ENCODE measurements around the gene RUFY4. TPM values are rescaled to one million over a fixed set of nuclear protein-coding genes. Genes with fewer than 3 reads are reported as not detected.
"Not testable (repeated sequence)": the region's sequence is repeated elsewhere in the genome, so short reads cannot be mapped to it uniquely, and the experiment has no call there.

RUFY4 gene
- total RNA-seq, 1 donor from 2014 or later, result 1.8 TPM

- DNase-seq; H3K36me3 Mint-ChIP-seq (ENCODE audit: low read depth); H3K4me3 Mint-ChIP-seq; intact Hi-C loops (cut with micrococcal nuclease); H3K4me1 Mint-ChIP-seq; H3K27ac Mint-ChIP-seq: not testable (repeated sequence)
- Mint-ChIP-seq H3K27me3 (peaks cover 24% of the 10 kb centered on the region), H3K9me3 (peaks cover 13% of the 10 kb centered on the region)
Observed at GRCh38 chr2:218108834-218109233, 39.8 kb downstream of the RUFY4 start.

- H3K4me3 Mint-ChIP-seq; DNase-seq; H3K9me3 Mint-ChIP-seq; intact Hi-C loops (cut with micrococcal nuclease); H3K36me3 Mint-ChIP-seq (ENCODE audit: low read depth); H3K27me3 Mint-ChIP-seq; H3K27ac Mint-ChIP-seq; H3K4me1 Mint-ChIP-seq: not testable (repeated sequence)
Observed at GRCh38 chr2:218121789-218122188, 52.7 kb downstream of the RUFY4 start.

GRCh38 chr2:218122286-218122685, 53.2 kb downstream of the RUFY4 start:
- H3K4me3 Mint-ChIP-seq; DNase-seq; H3K4me1 Mint-ChIP-seq; H3K27ac Mint-ChIP-seq; H3K36me3 Mint-ChIP-seq (ENCODE audit: low read depth); intact Hi-C loops (cut with micrococcal nuclease); H3K9me3 Mint-ChIP-seq; H3K27me3 Mint-ChIP-seq: not testable (repeated sequence)

- Mint-ChIP-seq H3K4me3 (no peak overlapping the region), H3K27me3 (peaks cover 4% of the 10 kb centered on the region), H3K27ac (no peak overlapping the region), H3K4me1 (peaks cover 7% of the 10 kb centered on the region), H3K36me3 (ENCODE audit: low read depth) (no peaks in the 10 kb centered on the region), H3K9me3 (peaks cover 2% of the 10 kb centered on the region)
- intact Hi-C loops (cut with micrococcal nuclease), result no loop called here
- DNase-seq, result no peak
Observed at GRCh38 chr2:218123986-218124385, 54.9 kb downstream of the RUFY4 start.

- no peak overlapping the region for H3K4me3 Mint-ChIP-seq
- peaks cover 9% of the 10 kb centered on the region for H3K27me3 Mint-ChIP-seq
- peaks cover 7% of the 10 kb centered on the region for H3K4me1 Mint-ChIP-seq
- no peaks in the 10 kb centered on the region for H3K9me3 Mint-ChIP-seq
- no peaks in the 10 kb centered on the region for H3K36me3 Mint-ChIP-seq (ENCODE audit: low read depth)
- intact Hi-C loops (cut with micrococcal nuclease), result no loop called here
- H3K27ac Mint-ChIP-seq, result no peak overlapping the region
- no peak for DNase-seq
Observed at GRCh38 chr2:218125095-218125494, 56.0 kb downstream of the RUFY4 start.

- H3K36me3 Mint-ChIP-seq (ENCODE audit: low read depth), result no peaks in the 10 kb centered on the region
- intact Hi-C loops (cut with micrococcal nuclease), result no loop called here
Observed at GRCh38 chr2:218125626-218126080, 56.6 kb downstream of the RUFY4 start, which contains the start of gene CXCR2. Gene CXCR2 (plus strand): TSS chr2:218126028. CDS start chr2:218134802, 8,774 bp downstream.

GRCh38 chr2:218127929-218128455, 58.9 kb downstream of the RUFY4 start:
- no peak overlapping the region for H3K4me3 Mint-ChIP-seq
- no peak for DNase-seq
- H3K9me3 Mint-ChIP-seq, result no peaks in the 10 kb centered on the region
- intact Hi-C loops (cut with micrococcal nuclease), result no loop called here
- no peak overlapping the region for H3K27ac Mint-ChIP-seq
- H3K36me3 Mint-ChIP-seq (ENCODE audit: low read depth), result no peaks in the 10 kb centered on the region
- H3K27me3 Mint-ChIP-seq, result peaks cover 7% of the 10 kb centered on the region
- peaks cover 7% of the 10 kb centered on the region for H3K4me1 Mint-ChIP-seq

More at GRCh38 chr2:218125626-218126080, 56.6 kb downstream of the RUFY4 start, which contains the start of gene CXCR2:
- peak; percentile 60 for DNase-seq
- peaks cover 7% of the 10 kb centered on the region for H3K4me1 Mint-ChIP-seq
- H3K9me3 Mint-ChIP-seq, result no peaks in the 10 kb centered on the region
- peak within 1 kb of the TSS; percentile 43 for H3K27ac Mint-ChIP-seq
- peaks cover 9% of the 10 kb centered on the region for H3K27me3 Mint-ChIP-seq
- peak within 1 kb of the TSS; percentile 63 for H3K4me3 Mint-ChIP-seq

GRCh38 chr2:218128781-218129457, 59.9 kb downstream of the RUFY4 start:
- Mint-ChIP-seq H3K36me3 (ENCODE audit: low read depth) (no peaks in the 10 kb centered on the region), H3K27ac (no peak overlapping the region)
- intact Hi-C loops (cut with micrococcal nuclease), result no loop called here

GRCh38 chr2:218129458-218130135, 60.5 kb downstream of the RUFY4 start:
- Mint-ChIP-seq H3K36me3 (ENCODE audit: low read depth) (no peaks in the 10 kb centered on the region), H3K27ac (no peak overlapping the region), H3K27me3 (peaks cover 7% of the 10 kb centered on the region), H3K4me3 (no peak overlapping the region), H3K9me3 (no peaks in the 10 kb centered on the region), H3K4me1 (peaks cover 7% of the 10 kb centered on the region)
- no peak for DNase-seq
- intact Hi-C loops (cut with micrococcal nuclease), result no loop called here

More at GRCh38 chr2:218128781-218129457, 59.9 kb downstream of the RUFY4 start:
- Mint-ChIP-seq H3K9me3 (no peaks in the 10 kb centered on the region), H3K4me1 (peaks cover 7% of the 10 kb centered on the region), H3K4me3 (no peak overlapping the region), H3K27me3 (peaks cover 7% of the 10 kb centered on the region)
- DNase-seq, result no peak

- H3K4me1 Mint-ChIP-seq, result peaks cover 7% of the 10 kb centered on the region
- H3K4me3 Mint-ChIP-seq, result no peak overlapping the region
- DNase-seq, result no peak
- H3K36me3 Mint-ChIP-seq (ENCODE audit: low read depth), result no peaks in the 10 kb centered on the region
- intact Hi-C loops (cut with micrococcal nuclease), result no loop called here
- H3K27ac Mint-ChIP-seq, result no peak overlapping the region
- H3K27me3 Mint-ChIP-seq, result peaks cover 7% of the 10 kb centered on the region
- no peaks in the 10 kb centered on the region for H3K9me3 Mint-ChIP-seq
Observed at GRCh38 chr2:218130377-218130776, 61.3 kb downstream of the RUFY4 start.

GRCh38 chr2:218130822-218131221, 61.8 kb downstream of the RUFY4 start:
- Mint-ChIP-seq H3K9me3 (no peaks in the 10 kb centered on the region), H3K36me3 (ENCODE audit: low read depth) (no peaks in the 10 kb centered on the region), H3K4me1 (peaks cover 3% of the 10 kb centered on the region), H3K27ac (no peak overlapping the region), H3K27me3 (peaks cover 7% of the 10 kb centered on the region), H3K4me3 (no peak overlapping the region)
- DNase-seq, result no peak
- intact Hi-C loops (cut with micrococcal nuclease), result no loop called here

GRCh38 chr2:218137514-218137913, 68.5 kb downstream of the RUFY4 start:
- no peak for DNase-seq
- H3K36me3 Mint-ChIP-seq (ENCODE audit: low read depth), result no peaks in the 10 kb centered on the region
- no peak overlapping the region for H3K27ac Mint-ChIP-seq
- H3K27me3 Mint-ChIP-seq, result peaks cover 34% of the 10 kb centered on the region
- no peaks in the 10 kb centered on the region for H3K9me3 Mint-ChIP-seq
- no peak overlapping the region for H3K4me3 Mint-ChIP-seq
- intact Hi-C loops (cut with micrococcal nuclease), result no loop called here
- H3K4me1 Mint-ChIP-seq, result no peaks in the 10 kb centered on the region

GRCh38 chr2:218138047-218138446, 69.0 kb downstream of the RUFY4 start:
- no peaks in the 10 kb centered on the region for H3K4me1 Mint-ChIP-seq
- H3K36me3 Mint-ChIP-seq (ENCODE audit: low read depth), result no peaks in the 10 kb centered on the region
- no peaks in the 10 kb centered on the region for H3K9me3 Mint-ChIP-seq
- intact Hi-C loops (cut with micrococcal nuclease), result no loop called here
- peaks cover 36% of the 10 kb centered on the region for H3K27me3 Mint-ChIP-seq
- no peak overlapping the region for H3K27ac Mint-ChIP-seq
- no peak for DNase-seq
- no peak overlapping the region for H3K4me3 Mint-ChIP-seq

Measured in activated CD4-positive, alpha-beta T cell treated with anti-CD3 and anti-CD28 coated beads, Interleukin-2, amount 10 ng/mL, durations not matched to agents 24 days and 14 days (primary cell).